ENCODE measurements around the gene B3GAT1. TPM values are rescaled to one million over a fixed set of nuclear protein-coding genes. Genes with fewer than 3 reads are reported as not detected.

B3GAT1 gene
- total RNA-seq, 1 experiment from 2014 or later, result not detected

- no peak overlapping the region for H3K4me3 ChIP-seq (replicated peaks in 1 of 2; ENCODE audit: low read depth in 1 of 2, low read length in 2 of 2)
- DNase-seq (ENCODE audit: low read depth, low spot score) (peak; percentile 54), ATAC-seq (peak; percentile 99)
- H3K9me3 ChIP-seq (ENCODE audit: control insufficient read depth in 1 of 2, insufficient read depth in 1 of 2, low read depth in 1 of 2, low read length in 2 of 2), result no peaks in the 10 kb centered on the region
- H3K27me3 ChIP-seq (ENCODE audit: insufficient read depth, low read length), result no peaks in the 10 kb centered on the region
- H3K27ac ChIP-seq (ENCODE audit: low read depth, low read length), result no peak overlapping the region
- CTCF ChIA-PET, result no interaction called here
- no peak overlapping the region for H3K4me2 ChIP-seq (ENCODE audit: low read length)
- BruUV-seq (replicated peaks), result no TSS peak
- RAD21 ChIA-PET (ENCODE audit: low non-redundant PET in 1 of 2, low total read pairs in 2 of 2, uncharacterized antibody in 2 of 2, unreplicated experiment in 2 of 2), result no interaction called here
- H3K9ac ChIP-seq (ENCODE audit: low read length), result no peak overlapping the region
- no peak overlapping the region for H2AFZ ChIP-seq (ENCODE audit: low read depth, low read length, poor library complexity, severe bottlenecking)
- no peaks in the 10 kb centered on the region for H3K79me2 ChIP-seq (ENCODE audit: insufficient read depth, low read length)
- no peaks in the 10 kb centered on the region for H3K9me2 ChIP-seq (ENCODE audit: insufficient read depth)
- POLR2A ChIA-PET, result no interaction called here
- intact Hi-C loops (cut with micrococcal nuclease), result loop anchor here (1.0 to 5.0 kb wide), 5 partner anchors 219 to 507 kb away; no protein-coding TSS in a partner anchor
- TF ChIP-seq ZBTB33 (IDR thresholded peaks at IDR 0.05; ENCODE audit: extremely low read depth, insufficient replicate concordance, low read length) (no peak), CTCF (IDR thresholded peaks at IDR 0.05 in 2 of 3, conservative IDR thresholded peaks at IDR 0.05 in 1 of 3; ENCODE audit: borderline replicate concordance in 1 of 3, insufficient read depth in 1 of 3, low read depth in 2 of 3, low read length in 2 of 3) (peak; percentile 86 to 93 (median 92)), RAD21 (IDR thresholded peaks at IDR 0.05; ENCODE audit: low read depth) (peak; percentile 95), ZFX (IDR thresholded peaks at IDR 0.05) (0 out of 2 replicates have a peak, but pooled peaks have one; percentile 29), MAX (IDR thresholded peaks at IDR 0.05) (peak; percentile 79)
- no peaks in the 10 kb centered on the region for H4K20me1 ChIP-seq (ENCODE audit: insufficient read depth)
- H3K4me1 ChIP-seq (ENCODE audit: control insufficient read depth in 1 of 2, insufficient read depth in 2 of 2, low read length in 2 of 2), result no peaks in the 10 kb centered on the region
- H3K36me3 ChIP-seq (ENCODE audit: control insufficient read depth in 1 of 2, insufficient read depth in 2 of 2, low read length in 2 of 2), result no peaks in the 10 kb centered on the region
Measured at GRCh38 chr11:134360050-134360835, 51.8 kb downstream of the B3GAT1 start.

Data from HCT116 (cell line).